Right lobe of liver (tissue), 6 donors: Measurements from ENCODE around the gene SCN3A. TPM values are rescaled to one million over a fixed set of nuclear protein-coding genes. Genes with fewer than 3 reads are reported as not detected.
A peak's percentile ranks its signal among the peaks of the same experiment; 100 is the strongest.

Experiments
- ATAC-seq, 4 donors: fragments of 200-7000 bp; cut with Tn5 transposase; one replicate each; pipeline ENCODE4 v1.9.1; 2020; ENCODE audit warnings: mild to moderate bottlenecking in 4 of 4, moderate library complexity in 4 of 4
- DNase-seq, 3 donors: peaks; one replicate each; pipeline ENCODE4 v3.0.0-alpha.2; 2020
- H3K27ac ChIP-seq, 3 donors: fragments of 200-600 bp; one replicate each; pipeline ENCODE4 v1.8.0; 2022
- H3K27me3 ChIP-seq, 2 donors: fragments of 200-600 bp; one replicate each; pipeline ENCODE4 v1.8.0; 2022
- H3K36me3 ChIP-seq, 4 donors: fragments of 200-600 bp; sonication (generic) in 1 of 4; one replicate each; pipeline versions ENCODE4 v1.5.1 to v1.8.0; 2017 to 2022; ENCODE audit warnings: control low read depth in 1 of 4
- H3K4me1 ChIP-seq, 4 donors: fragments of 200-600 bp; sonication (generic) in 1 of 4; one replicate each; pipeline versions ENCODE4 v1.5.1 to v1.8.0; 2017 to 2022; ENCODE audit warnings: control low read depth in 1 of 4
- H3K4me3 ChIP-seq, 3 donors: fragments of 200-600 bp; one replicate each; pipeline ENCODE4 v1.8.0; 2022
- H3K9me3 ChIP-seq, 4 donors: fragments of 200-600 bp; sonication (generic) in 1 of 4; one replicate each; pipeline versions ENCODE4 v1.5.1 to v1.8.0; 2017 to 2022; ENCODE audit warnings: control low read depth in 1 of 4
- POLR2A ChIP-seq: fragments of 450-650 bp; IDR thresholded peaks from one replicate; pipeline ENCODE4 v1.6.1; 2017; ENCODE audit warnings: antibody characterized with exemption, mild to moderate bottlenecking
- WGBS: methylation state at CpG from one replicate; pipeline ENCODE4 v1.1.6; 2018; ENCODE audit warnings: low coverage, low lambda C conversion rate; ENCODE audit not compliant: insufficient coverage; ENCODE audit errors: missing lambda C conversion rate; 5-methylcytosine and 5-hydroxymethylcytosine counted together
- intact Hi-C, 2 donors: fragments of 100-400 bp; cut with DNase I; formaldehyde crosslinking; loops; one replicate each; pipeline versions ENCODE4 v1.11.2 to v1.14.1; 2022
- total RNA-seq, 6 experiments: library from RNA; depleted of rRNA in 2 of 6; stranded (reverse); fragments of >200 nt in 2 of 6; fragmentation: NEBNext Ultra II Directional in 3 of 6; extraction: Animal tissue kit (Norgen Biotek cat#: 25700) in 3 of 6; gene quantifications; one replicate each; pipeline versions ENCODE4 v1.1.0 to v1.2.4, GENCODE V29; 2016 to 2023
- TF ChIP-seq, protein P1 (sequence below), 4 donors: fragments of 200-600 bp in 3 of 4; fragments of 450-650 bp in 1 of 4; IDR thresholded peaks; one replicate each; pipeline versions ENCODE4 v1.5.1 to v1.8.0; 2016 to 2022; ENCODE audit warnings: antibody characterized with exemption in 4 of 4, mild to moderate bottlenecking in 2 of 4
- donor health status: DM: no; HTN: yes; CAD: no.
- donor health status: DM: no; HTN: no; CAD: no.
- donor health status: DM: no; HTN: no; CAD: no.
- donor health status: DM: no; HTN: yes; CAD: no.
- donor health status: DM: no; HTN: yes; CAD: no.

Gene SCN3A
- total RNA-seq, 6 experiments from 2014 or later, result 0.02 to 0.17 (median 0.06) TPM; not detected in 3

DNA sequence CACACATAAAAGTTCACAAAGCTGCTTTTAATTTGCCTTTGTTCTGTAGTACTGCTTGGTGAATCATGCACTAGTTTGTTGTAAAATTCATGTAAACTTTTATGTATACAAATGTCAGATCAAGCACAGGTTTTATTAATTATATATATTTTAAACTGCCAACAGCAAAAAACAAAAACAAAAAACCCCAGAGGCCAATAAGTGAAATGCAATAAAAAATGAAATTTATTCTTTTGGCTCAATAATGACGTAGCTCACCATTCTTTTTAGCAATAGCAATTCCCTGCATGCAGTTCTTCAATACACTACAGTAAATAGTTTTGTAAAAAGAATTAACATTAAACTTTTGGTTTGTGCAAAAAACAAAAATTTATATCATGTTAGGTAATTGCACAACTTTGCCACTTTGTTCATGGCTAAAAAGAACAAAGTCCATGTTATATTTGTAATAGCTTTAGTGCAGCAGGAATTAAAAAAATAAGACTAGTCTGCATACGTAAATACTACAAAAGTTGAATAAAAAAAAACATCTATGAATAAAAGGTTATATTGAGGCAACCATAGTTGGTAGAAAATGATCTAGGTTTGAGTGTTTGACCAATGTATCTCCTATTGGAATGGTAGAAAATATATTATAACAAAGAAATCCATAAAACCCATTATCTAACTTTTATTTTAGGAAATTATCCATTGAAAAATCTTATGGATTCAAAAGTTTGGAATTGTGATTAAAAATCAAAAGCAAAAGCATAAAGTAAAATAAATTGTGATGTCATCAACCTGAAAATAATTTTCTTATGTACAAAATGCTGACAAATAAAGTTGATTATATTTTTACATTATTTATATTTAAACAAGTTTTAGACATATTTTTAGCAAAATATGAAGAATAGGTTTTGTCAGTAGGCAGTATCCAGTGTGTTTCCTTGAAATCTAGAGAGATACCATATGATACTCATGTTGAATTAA is 115.6 kb downstream of the SCN3A start:
- no peaks in the 10 kb centered on the region for H3K27me3 ChIP-seq
- no peak overlapping the region for H3K4me3 ChIP-seq
- peaks cover 0 to 11% (median 3%) of the 10 kb centered on the region in 4 donors for H3K4me1 ChIP-seq
- no peaks in the 10 kb centered on the region for H3K36me3 ChIP-seq
- TF ChIP-seq POLR2A, result no peak
- TF ChIP-seq, protein P1, sequence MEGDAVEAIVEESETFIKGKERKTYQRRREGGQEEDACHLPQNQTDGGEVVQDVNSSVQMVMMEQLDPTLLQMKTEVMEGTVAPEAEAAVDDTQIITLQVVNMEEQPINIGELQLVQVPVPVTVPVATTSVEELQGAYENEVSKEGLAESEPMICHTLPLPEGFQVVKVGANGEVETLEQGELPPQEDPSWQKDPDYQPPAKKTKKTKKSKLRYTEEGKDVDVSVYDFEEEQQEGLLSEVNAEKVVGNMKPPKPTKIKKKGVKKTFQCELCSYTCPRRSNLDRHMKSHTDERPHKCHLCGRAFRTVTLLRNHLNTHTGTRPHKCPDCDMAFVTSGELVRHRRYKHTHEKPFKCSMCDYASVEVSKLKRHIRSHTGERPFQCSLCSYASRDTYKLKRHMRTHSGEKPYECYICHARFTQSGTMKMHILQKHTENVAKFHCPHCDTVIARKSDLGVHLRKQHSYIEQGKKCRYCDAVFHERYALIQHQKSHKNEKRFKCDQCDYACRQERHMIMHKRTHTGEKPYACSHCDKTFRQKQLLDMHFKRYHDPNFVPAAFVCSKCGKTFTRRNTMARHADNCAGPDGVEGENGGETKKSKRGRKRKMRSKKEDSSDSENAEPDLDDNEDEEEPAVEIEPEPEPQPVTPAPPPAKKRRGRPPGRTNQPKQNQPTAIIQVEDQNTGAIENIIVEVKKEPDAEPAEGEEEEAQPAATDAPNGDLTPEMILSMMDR (IDR thresholded peaks at IDR 0.05), result peak in 3 of 4 donors; percentile 3 to 24 (median 16)
- no peak overlapping the region for H3K27ac ChIP-seq
- no peak for DNase-seq
- peak in 3 of 4 donors; percentile 44 to 70 (median 60) for ATAC-seq
- 23% methylated on average over 2 of the region's 2 CpGs for WGBS
- H3K9me3 ChIP-seq, result no peaks in the 10 kb centered on the region
- intact Hi-C loops, result no loop called here

- Histone ChIP-seq H3K4me3 (no peak overlapping the region), H3K27ac (no peak overlapping the region), H3K27me3 (no peaks in the 10 kb centered on the region), H3K36me3 (no peaks in the 10 kb centered on the region), H3K4me1 (peaks cover 0 to 11% (median 3%) of the 10 kb centered on the region in 4 donors), H3K9me3 (no peaks in the 10 kb centered on the region)
- 95% methylated on average over 2 of the region's 2 CpGs for WGBS
- TF ChIP-seq POLR2A, result no peak
- TF ChIP-seq, protein P1 (IDR thresholded peaks at IDR 0.05), result no peak
- no peak for ATAC-seq
- intact Hi-C loops, result no loop called here
- no peak for DNase-seq
These were observed 117.5 kb downstream of the SCN3A start for GRCh38 chr2:165086337-165086736.

DNA sequence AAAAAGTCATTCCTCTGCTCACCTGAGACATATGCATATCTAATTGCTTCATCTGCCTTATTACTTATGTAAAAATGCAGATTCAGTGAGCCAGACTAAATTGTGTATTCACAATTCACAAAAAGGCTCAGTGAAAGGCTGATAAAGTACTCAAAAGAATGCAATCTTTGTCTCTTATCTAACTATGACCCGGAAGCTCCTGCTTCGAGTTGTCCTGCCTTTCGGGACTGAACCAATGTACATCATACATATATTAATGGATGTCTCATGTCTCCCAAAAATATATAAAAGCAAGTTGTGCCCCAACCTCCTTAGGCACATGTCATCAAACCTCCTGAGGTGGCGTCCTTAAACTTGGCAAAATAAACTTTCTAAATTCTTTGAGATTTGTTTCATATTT is 120.5 kb downstream of the SCN3A start:
- TF ChIP-seq, protein P1 (IDR thresholded peaks at IDR 0.05), result no peak
- no peak for TF ChIP-seq POLR2A
- ATAC-seq (no peak), DNase-seq (no peak)
- intact Hi-C loops, result no loop called here
- WGBS, result 60% methylated on average over 4 of the region's 4 CpGs
- H3K27ac ChIP-seq, result no peak overlapping the region
- peaks cover 0 to 7% (median under 1%) of the 10 kb centered on the region in 4 donors for H3K4me1 ChIP-seq
- no peak overlapping the region for H3K4me3 ChIP-seq
- no peaks in the 10 kb centered on the region for H3K9me3 ChIP-seq
- no peaks in the 10 kb centered on the region for H3K36me3 ChIP-seq
- no peaks in the 10 kb centered on the region for H3K27me3 ChIP-seq

DNA sequence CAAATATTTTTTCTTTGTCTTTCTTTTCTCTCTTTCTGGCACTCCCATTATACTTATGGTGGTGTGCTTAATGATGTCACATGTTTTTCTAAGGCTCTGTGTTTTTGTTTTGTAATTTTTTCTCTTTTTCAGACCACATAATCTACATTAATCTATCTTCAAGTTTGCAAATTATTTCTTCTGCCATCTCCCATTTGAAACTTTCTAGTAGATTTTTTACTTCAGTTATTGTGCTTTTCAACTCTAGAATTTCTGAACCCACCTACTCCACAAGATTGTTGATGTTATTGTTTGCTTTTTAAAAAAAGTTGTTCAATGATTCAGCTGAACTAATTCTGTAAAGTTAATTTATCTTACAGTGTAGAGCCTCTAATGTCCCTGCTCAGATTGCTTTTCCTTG is 121.4 kb downstream of the SCN3A start:
- Histone ChIP-seq H3K4me1 (no peaks in the 10 kb centered on the region), H3K9me3 (no peaks in the 10 kb centered on the region), H3K27me3 (no peaks in the 10 kb centered on the region), H3K36me3 (no peaks in the 10 kb centered on the region), H3K4me3 (no peak overlapping the region), H3K27ac (no peak overlapping the region)
- ATAC-seq (no peak), DNase-seq (no peak)
- TF ChIP-seq, protein P1 (IDR thresholded peaks at IDR 0.05), result no peak
- TF ChIP-seq POLR2A, result no peak
- intact Hi-C loops, result no loop called here
